NCI-H1105 treated with DMSO at 0.1 percent for 48 hours (cell line): ENCODE data around the gene ELOVL6.
A peak's percentile ranks its signal among the peaks of the same experiment; 100 is the strongest.
"Not testable (repeated sequence)": the region's sequence is repeated elsewhere in the genome, so short reads cannot be mapped to it uniquely, and the experiment has no call there.

Experiments
- DNase-seq: peaks from one replicate; lab custom pipeline; 2025; lab: John Stamatoyannopoulos, UW

The ELOVL6 gene

GRCh38 chr4:110075083-110075738, 123.2 kb downstream of the ELOVL6 start:
- DNase-seq = no peak

DNA sequence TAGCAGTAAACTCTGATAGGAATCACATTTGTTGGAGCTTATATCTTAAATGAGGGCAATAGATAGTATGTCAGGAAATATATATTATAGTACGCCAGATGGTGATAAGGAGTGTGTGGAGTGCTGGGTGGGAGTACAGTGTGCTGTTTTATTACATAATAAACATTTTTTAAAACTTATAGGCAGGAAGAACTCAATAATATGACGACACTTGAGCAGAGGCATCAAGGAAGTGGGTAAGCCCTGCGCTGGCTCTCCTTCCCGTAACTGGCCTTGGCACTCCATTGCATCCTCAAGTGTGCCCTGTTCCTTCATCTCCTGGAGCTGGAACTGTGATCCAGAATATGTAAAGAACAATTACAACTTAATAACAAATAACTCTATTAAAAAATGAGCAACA, 123.8 kb downstream of the ELOVL6 start:
- no peak for DNase-seq

GRCh38 chr4:110073053-110073845, 125.2 kb downstream of the ELOVL6 start:
- no peak for DNase-seq

- DNase-seq = no peak
These were observed 126.9 kb downstream of the ELOVL6 start for GRCh38 chr4:110071466-110071865.

DNA sequence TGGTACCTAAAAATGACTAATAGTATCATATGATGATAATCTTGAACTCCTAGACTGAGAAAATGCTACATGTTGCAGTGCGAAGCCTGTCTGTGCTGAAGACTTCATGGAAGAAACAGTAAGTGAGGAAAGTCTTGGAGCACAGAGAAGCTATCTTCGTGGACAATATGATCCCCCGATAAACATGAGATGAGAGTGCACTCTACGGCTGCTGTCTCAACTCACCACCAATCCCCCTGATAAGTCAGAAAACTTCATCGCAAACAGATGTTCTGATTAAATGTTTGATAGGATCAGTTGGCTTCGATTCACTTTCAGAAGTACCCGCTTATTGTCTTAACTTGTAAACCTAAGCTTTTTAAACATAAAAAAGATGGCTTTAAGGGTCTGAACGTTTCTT, 130.2 kb downstream of the ELOVL6 start:
- no peak for DNase-seq

GRCh38 chr4:110064934-110065333, 133.5 kb downstream of the ELOVL6 start:
- no peak for DNase-seq

GRCh38 chr4:110064295-110064694, 134.1 kb downstream of the ELOVL6 start:
- no peak for DNase-seq

GRCh38 chr4:110062166-110062565, 136.2 kb downstream of the ELOVL6 start:
- DNase-seq = no peak

DNA sequence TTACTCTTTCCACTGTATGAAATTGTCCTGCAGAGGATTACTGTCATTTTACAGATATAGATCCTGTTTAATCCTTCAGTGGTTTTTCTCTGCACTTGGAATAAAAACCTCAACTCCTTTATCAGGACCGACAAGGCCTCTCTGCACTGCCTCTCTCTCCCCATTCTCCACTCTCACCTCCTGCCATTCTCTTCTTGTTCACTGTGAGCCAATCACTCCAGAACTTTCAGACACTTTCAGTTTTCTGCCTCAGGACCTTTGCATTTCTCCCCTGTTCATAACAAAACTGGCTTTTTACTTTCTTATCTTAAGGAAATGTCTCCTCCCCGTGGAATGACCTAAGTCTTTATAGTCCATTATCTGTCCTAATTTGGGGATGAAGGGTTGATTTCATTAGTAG, 137.3 kb downstream of the ELOVL6 start:
- DNase-seq = no peak

- no peak for DNase-seq
These were observed 138.7 kb downstream of the ELOVL6 start for GRCh38 chr4:110059556-110060191.

DNA sequence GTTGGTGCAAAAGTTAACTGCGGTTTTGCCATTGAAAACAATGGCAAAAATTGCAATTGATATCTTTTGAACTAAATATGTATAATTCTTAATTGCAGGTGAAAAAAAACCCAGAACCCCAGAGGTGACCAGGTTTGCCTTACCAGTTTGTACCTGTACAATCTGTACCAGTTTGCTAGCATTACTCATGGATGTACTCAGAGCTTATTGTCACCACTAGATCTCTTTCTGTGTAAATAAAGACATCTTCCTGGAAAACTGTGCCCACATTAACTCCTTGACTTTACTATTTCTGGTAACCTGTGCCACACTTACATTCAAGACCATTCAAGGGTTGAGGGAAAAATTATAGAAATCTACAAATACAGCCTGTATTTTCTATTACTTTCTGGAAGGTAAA, 139.7 kb downstream of the ELOVL6 start:
- no peak for DNase-seq

DNA sequence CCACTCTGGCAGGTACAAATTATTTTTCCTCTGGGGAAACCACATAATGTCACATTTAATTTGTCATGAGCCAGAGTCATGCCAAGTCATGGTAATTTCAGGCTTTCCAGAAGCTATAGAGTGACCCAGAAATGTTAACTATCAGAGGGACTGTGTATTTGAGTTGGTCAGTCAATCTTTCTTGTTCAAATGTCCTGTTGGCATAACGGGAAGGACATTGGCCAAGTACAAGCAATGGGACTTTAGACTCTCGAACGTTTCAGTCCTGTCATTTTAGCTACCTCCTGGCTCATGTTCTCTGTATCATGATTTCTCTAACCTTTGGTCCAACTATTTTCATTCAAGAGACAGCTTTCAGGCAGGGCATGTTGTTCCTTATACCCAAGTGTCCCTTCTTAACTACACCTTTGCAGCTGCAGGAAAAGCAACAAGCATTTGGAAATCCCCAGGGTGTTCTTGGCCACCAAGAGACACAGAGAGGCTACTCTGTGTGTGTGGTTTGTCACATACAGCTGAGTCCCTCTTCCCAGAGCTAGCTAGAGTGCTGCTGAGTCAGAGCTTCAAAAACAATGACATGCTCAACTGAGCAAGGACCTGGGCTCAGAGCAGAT, 143.2 kb downstream of the ELOVL6 start:
- DNase-seq = no peak

- peak; percentile 14 for DNase-seq
These were observed 148.2 kb downstream of the ELOVL6 start for GRCh38 chr4:110049951-110050925.

GRCh38 chr4:110046588-110047049, 151.8 kb downstream of the ELOVL6 start:
- DNase-seq = no peak

DNA sequence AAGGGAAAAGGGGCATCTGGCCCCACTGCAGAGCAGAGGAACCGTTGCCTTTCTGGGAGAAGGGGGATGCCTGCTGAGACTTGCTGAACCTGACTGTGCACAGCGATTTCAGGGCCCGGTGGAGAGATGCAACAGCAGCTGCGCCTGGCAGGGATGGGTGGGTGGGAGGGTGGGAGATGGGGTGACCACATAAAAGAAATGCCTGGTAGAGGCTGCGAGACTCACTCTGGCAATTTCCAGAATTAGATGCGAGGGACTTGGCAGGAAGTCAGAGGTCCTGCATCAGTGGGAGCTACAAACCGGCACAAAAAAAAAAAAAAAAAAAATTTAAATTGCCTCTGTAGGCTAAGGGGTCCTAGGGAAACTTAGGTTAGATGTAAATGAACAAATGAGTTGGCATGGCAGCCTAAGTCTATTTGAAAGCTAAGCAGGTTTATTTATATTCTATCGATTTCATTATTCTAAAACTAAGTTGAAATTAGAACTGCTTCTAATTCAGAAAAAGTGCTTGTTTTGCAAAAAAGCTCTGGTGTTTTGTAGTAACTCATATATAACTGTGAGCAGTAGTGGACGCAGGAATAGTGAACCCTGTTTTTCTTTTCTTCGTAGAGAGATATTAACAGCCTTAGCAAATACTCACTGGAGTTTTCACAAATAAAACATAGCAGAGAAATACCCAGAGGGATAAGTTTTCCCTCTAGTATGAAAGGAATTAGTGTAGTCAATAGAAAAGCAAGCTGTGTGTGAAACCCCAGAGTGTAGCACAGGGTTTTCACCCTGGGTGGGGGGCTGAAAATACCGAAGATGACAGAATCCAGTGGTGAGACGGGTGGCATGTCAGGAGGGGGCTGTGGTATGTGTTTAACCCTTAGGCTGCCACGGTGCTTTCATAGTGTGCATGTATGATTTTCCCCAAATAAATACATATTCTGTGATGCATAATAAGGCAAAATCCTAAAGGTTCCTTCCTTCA, 155.6 kb downstream of the ELOVL6 start:
- no peak for DNase-seq

- no peak for DNase-seq
These were observed 156.7 kb downstream of the ELOVL6 start for GRCh38 chr4:110041735-110042134.

GRCh38 chr4:110039164-110039563, 159.3 kb downstream of the ELOVL6 start:
- not testable (repeated sequence) for DNase-seq

DNA sequence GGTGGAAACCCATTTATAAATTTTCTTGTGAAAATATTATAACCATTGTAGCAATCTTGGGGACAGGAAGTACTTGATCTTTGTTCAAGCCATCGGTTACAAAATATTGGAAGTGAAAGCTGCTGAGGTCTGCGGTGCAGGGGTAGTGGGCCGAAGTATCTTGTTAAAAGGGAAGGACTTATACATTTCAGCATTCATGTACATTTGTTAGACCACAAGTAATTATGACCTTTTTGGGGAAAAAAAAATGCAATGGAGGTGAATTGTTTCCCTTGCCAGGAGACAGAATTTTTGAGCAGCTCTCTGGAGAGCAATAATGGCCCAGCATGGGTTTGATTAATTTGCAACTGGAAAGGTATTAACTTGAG, 164.4 kb downstream of the ELOVL6 start:
- DNase-seq = no peak

GRCh38 chr4:110033355-110034025, 164.9 kb downstream of the ELOVL6 start:
- DNase-seq = no peak

- no peak for DNase-seq
These were observed 165.8 kb downstream of the ELOVL6 start for GRCh38 chr4:110032603-110033002.
